Measurements from ENCODE around the gene CDK5RAP2. TPM values are rescaled to one million over a fixed set of nuclear protein-coding genes. Genes with fewer than 3 reads are reported as not detected.

CDK5RAP2 gene
- total RNA-seq, 1 donor from 2014 or later: 50.8 TPM

DNA sequence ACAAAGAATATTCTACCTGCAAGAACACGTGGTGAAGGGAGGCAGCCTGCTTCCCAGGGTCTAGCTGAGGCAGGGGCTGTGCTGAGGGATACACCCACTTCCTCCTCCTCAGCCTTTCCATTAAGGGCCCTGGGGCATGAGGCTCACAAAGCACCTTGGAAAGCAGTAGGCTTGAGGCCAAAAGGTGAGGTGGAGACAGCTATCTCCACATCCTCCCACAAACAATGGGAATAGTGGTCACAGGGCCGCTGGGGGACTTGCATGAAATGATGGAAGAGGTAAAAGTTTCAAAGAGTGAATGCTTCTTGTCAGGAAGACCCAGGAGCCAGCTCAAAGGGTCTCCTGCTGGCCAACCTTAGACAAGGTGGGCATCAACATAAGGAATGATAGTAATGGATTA is 207.9 kb downstream of the CDK5RAP2 start:
- DNase-seq (ENCODE audit: low spot score): no peak
- Mint-ChIP-seq H3K27ac (ENCODE audit: unreplicated experiment) (no peak overlapping the region), H3K9me3 (ENCODE audit: unreplicated experiment) (no peaks in the 10 kb centered on the region), H3K27me3 (ENCODE audit: unreplicated experiment) (no peaks in the 10 kb centered on the region), H3K4me3 (ENCODE audit: unreplicated experiment) (no peak overlapping the region), H3K4me1 (ENCODE audit: unreplicated experiment) (no peaks in the 10 kb centered on the region), H3K36me3 (ENCODE audit: low read depth, unreplicated experiment) (peaks cover 5% of the 10 kb centered on the region)
- TF ChIP-seq, protein P1, sequence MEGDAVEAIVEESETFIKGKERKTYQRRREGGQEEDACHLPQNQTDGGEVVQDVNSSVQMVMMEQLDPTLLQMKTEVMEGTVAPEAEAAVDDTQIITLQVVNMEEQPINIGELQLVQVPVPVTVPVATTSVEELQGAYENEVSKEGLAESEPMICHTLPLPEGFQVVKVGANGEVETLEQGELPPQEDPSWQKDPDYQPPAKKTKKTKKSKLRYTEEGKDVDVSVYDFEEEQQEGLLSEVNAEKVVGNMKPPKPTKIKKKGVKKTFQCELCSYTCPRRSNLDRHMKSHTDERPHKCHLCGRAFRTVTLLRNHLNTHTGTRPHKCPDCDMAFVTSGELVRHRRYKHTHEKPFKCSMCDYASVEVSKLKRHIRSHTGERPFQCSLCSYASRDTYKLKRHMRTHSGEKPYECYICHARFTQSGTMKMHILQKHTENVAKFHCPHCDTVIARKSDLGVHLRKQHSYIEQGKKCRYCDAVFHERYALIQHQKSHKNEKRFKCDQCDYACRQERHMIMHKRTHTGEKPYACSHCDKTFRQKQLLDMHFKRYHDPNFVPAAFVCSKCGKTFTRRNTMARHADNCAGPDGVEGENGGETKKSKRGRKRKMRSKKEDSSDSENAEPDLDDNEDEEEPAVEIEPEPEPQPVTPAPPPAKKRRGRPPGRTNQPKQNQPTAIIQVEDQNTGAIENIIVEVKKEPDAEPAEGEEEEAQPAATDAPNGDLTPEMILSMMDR (IDR thresholded peaks at IDR 0.05; ENCODE audit: unreplicated experiment): no peak

DNA sequence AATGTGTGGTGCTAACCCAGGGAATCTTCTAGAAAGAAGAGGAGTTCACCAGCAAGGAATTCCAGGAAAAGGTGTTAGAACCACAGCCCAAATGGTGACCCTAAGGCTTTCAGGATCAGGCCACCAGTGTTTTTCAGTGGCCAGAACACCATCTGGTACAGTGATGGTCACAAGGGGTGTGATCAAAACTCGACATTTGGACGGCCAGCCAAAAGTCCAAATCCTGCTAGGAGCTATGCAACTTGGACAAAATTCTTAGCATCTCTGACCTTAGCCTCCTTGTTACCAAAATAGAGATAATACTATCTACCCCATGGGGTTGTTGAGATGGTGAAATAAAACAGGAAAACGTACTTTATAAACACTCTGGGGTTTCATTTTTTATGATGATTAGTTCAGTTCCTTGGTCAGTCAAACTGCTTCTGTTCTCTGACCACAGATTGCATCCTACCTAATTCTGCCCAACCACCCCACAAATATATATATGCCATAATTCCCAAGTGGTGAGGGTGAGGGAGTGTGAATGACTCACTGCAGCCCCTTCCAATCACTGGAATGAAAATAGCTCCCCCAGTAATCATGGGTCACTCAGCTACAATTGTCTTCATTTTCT is 210.3 kb downstream of the CDK5RAP2 start:
- H3K9me3 Mint-ChIP-seq (ENCODE audit: unreplicated experiment): no peaks in the 10 kb centered on the region
- no peaks in the 10 kb centered on the region for H3K27me3 Mint-ChIP-seq (ENCODE audit: unreplicated experiment)
- DNase-seq (ENCODE audit: low spot score): no peak
- TF ChIP-seq, protein P1 (IDR thresholded peaks at IDR 0.05; ENCODE audit: unreplicated experiment): no peak
- H3K4me3 Mint-ChIP-seq (ENCODE audit: unreplicated experiment): no peak overlapping the region
- H3K36me3 Mint-ChIP-seq (ENCODE audit: low read depth, unreplicated experiment): no peaks in the 10 kb centered on the region
- H3K4me1 Mint-ChIP-seq (ENCODE audit: unreplicated experiment): peaks cover 5% of the 10 kb centered on the region
- no peak overlapping the region for H3K27ac Mint-ChIP-seq (ENCODE audit: unreplicated experiment)

DNA sequence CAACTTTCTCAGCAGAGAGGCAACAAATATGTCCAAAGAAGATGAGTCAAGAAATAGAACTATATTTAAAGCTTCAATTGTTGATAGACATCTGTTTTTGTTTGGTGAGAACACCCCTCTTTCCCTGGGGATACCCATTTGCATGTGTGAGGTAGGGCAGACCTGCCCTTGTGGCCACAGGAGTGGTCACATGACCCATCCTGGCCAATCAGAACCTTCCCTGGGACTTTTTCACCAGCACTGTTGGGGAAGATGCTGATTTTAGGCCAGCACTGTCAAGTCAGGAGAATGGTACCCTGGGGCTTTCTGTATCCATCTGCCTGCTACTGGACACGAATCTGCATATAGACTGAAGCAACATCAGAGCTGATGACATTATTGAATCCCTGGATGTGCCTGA is 211.2 kb downstream of the CDK5RAP2 start:
- Mint-ChIP-seq H3K4me1 (ENCODE audit: unreplicated experiment) (peaks cover 5% of the 10 kb centered on the region), H3K36me3 (ENCODE audit: low read depth, unreplicated experiment) (no peaks in the 10 kb centered on the region), H3K9me3 (ENCODE audit: unreplicated experiment) (no peaks in the 10 kb centered on the region), H3K27me3 (ENCODE audit: unreplicated experiment) (peaks cover under 1% of the 10 kb centered on the region), H3K27ac (ENCODE audit: unreplicated experiment) (no peak overlapping the region), H3K4me3 (ENCODE audit: unreplicated experiment) (no peak overlapping the region)
- no peak for DNase-seq (ENCODE audit: low spot score)
- TF ChIP-seq, protein P1 (IDR thresholded peaks at IDR 0.05; ENCODE audit: unreplicated experiment): no peak

DNA sequence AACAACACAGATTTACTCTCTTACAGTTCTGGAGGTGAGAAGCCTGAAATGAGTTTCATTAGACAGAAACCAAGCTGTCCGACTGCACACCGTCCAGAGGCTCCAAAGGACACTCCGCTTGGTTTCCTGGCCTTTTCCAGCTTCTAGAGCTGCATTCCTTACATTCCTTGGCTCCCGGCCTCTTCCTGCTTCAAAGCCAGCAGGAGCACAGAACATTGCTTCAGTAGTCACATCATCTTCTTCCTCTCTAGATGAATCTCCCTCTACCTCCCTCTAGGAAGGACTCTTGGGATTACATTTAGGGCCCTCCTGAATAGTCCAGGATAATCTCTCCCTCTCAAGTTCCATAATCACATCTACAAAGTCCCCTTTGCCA is 213.3 kb downstream of the CDK5RAP2 start:
- TF ChIP-seq, protein P1 (IDR thresholded peaks at IDR 0.05; ENCODE audit: unreplicated experiment): no peak
- no peaks in the 10 kb centered on the region for H3K9me3 Mint-ChIP-seq (ENCODE audit: unreplicated experiment)
- H3K4me1 Mint-ChIP-seq (ENCODE audit: unreplicated experiment): peaks cover 5% of the 10 kb centered on the region
- H3K36me3 Mint-ChIP-seq (ENCODE audit: low read depth, unreplicated experiment): no peaks in the 10 kb centered on the region
- peak; percentile 54 for DNase-seq (ENCODE audit: low spot score)
- H3K27me3 Mint-ChIP-seq (ENCODE audit: unreplicated experiment): peaks cover 1% of the 10 kb centered on the region
- peak overlapping the region; percentile 72 for H3K27ac Mint-ChIP-seq (ENCODE audit: unreplicated experiment)
- H3K4me3 Mint-ChIP-seq (ENCODE audit: unreplicated experiment): no peak overlapping the region

DNA sequence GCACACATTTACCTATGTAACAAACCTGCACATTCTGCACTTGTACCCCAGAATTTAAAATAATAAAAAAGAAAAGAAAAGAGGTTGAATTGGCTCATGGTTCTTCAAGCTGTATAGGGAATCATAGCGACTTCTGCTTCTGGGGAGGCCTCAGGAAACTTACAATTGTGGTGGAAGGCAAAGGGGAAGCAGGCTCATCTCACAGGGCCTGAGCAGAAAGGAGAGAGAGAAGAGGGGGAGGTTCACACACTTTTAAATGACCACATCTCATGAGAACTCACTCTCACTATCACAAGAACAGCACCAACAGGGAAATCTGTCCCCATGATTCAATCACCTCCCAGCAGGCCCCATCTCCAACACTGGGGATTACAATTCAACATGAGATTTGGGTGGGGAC is 214.6 kb downstream of the CDK5RAP2 start:
- H3K4me3 Mint-ChIP-seq (ENCODE audit: unreplicated experiment): no peak overlapping the region
- H3K36me3 Mint-ChIP-seq (ENCODE audit: low read depth, unreplicated experiment): no peaks in the 10 kb centered on the region
- no peaks in the 10 kb centered on the region for H3K9me3 Mint-ChIP-seq (ENCODE audit: unreplicated experiment)
- H3K27ac Mint-ChIP-seq (ENCODE audit: unreplicated experiment): no peak overlapping the region
- TF ChIP-seq, protein P1 (IDR thresholded peaks at IDR 0.05; ENCODE audit: unreplicated experiment): no peak
- DNase-seq (ENCODE audit: low spot score): no peak
- peaks cover 3% of the 10 kb centered on the region for H3K27me3 Mint-ChIP-seq (ENCODE audit: unreplicated experiment)
- H3K4me1 Mint-ChIP-seq (ENCODE audit: unreplicated experiment): peaks cover 5% of the 10 kb centered on the region
